SK-N-SH (cell line): Measurements from ENCODE around the gene MBNL2. TPM values are rescaled to one million over a fixed set of nuclear protein-coding genes. Genes with fewer than 3 reads are reported as not detected.

Experiments
- CTCF ChIA-PET: fragments of 300-600, 350-600 bp; formaldehyde crosslinking; extraction: SDS; loops from one replicate; lab custom pipeline; 2021; lab: Yijun Ruan, JAX
- POLR2A ChIA-PET: fragments of 350-600 bp; sonication (Branson Sonifier 250); formaldehyde crosslinking; extraction: SDS; loops from one replicate; lab custom pipeline; 2020; ENCODE audit warnings: antibody characterized with exemption, inconsistent platforms; lab: Yijun Ruan, JAX
- DNase-seq: peaks from one replicate; pipeline ENCODE4 v3.0.0; 2012
- H2AFZ ChIP-seq: fragments of 200-600 bp; sonication (generic); 2 replicates; pipeline ENCODE4 v1.8.1; 2016; ENCODE audit warnings: antibody characterized with exemption, mild to moderate bottlenecking, low read depth
- H3F3A ChIP-seq: fragments of 200-600 bp; sonication (generic); replicated peaks from 2 replicates; pipeline ENCODE3; 2016; ENCODE audit warnings: antibody characterized with exemption, mild to moderate bottlenecking; ENCODE audit not compliant: insufficient read depth
- H3K27ac ChIP-seq, 2 experiments: fragments of 200-500 bp in 1 of 2; fragments of 200-600 bp in 1 of 2; sonication (Bioruptor generic) in 1 of 2; sonication (generic), shearing (Covaris generic) in 1 of 2; 2 replicates each; pipeline versions ENCODE4 v1.5.1 to v1.6.1; 2014 to 2016; ENCODE audit warnings: low read depth in 2 of 2, inconsistent platforms in 1 of 2, low read length in 1 of 2, mild to moderate bottlenecking in 1 of 2, mixed read lengths in 1 of 2
- H3K27me3 ChIP-seq: fragments of 200-600 bp; sonication (generic), shearing (Covaris generic); 2 replicates; pipeline ENCODE4 v1.6.1; 2016; ENCODE audit warnings: mixed run types; ENCODE audit not compliant: insufficient read depth
- H3K36me3 ChIP-seq, 2 experiments: fragments of 200-500 bp in 1 of 2; fragments of 200-600 bp in 1 of 2; sonication (Bioruptor generic) in 1 of 2; sonication (generic) in 1 of 2; replicated peaks in 1 of 2; 2 replicates each; pipeline versions ENCODE3 to v1.5.1; 2014 to 2016; ENCODE audit warnings: low read length in 1 of 2, mild to moderate bottlenecking in 1 of 2; ENCODE audit not compliant: insufficient read depth in 2 of 2, control insufficient read depth in 1 of 2
- H3K4me1 ChIP-seq, 2 experiments: fragments of 200-500 bp in 1 of 2; fragments of 200-600 bp in 1 of 2; sonication (Bioruptor generic) in 1 of 2; sonication (generic), shearing (Covaris generic) in 1 of 2; 2 replicates each; pipeline versions ENCODE4 v1.5.1 to v1.6.1; 2014 to 2016; ENCODE audit warnings: low read depth in 1 of 2, low read length in 1 of 2, mixed run types in 1 of 2; ENCODE audit not compliant: insufficient read depth in 2 of 2, control insufficient read depth in 1 of 2
- H3K4me2 ChIP-seq: fragments of 200-600 bp; sonication (generic), shearing (Covaris generic); 2 replicates; pipeline ENCODE4 v1.6.1; 2017; ENCODE audit warnings: mixed run types
- H3K4me3 ChIP-seq, 2 experiments: fragments of 200-500 bp in 1 of 2; fragments of 200-600 bp in 1 of 2; sonication (Bioruptor generic) in 1 of 2; sonication (generic), shearing (Covaris generic) in 1 of 2; 2 replicates each; pipeline versions ENCODE4 v1.5.1 to v1.8.1; 2014 to 2016; ENCODE audit warnings: low read depth in 2 of 2, inconsistent platforms in 1 of 2, low read length in 1 of 2, mild to moderate bottlenecking in 1 of 2, mixed read lengths in 1 of 2, moderate library complexity in 1 of 2
- H3K79me2 ChIP-seq: fragments of 200-600 bp; sonication (generic); 2 replicates; pipeline ENCODE4 v1.8.1; 2017; ENCODE audit warnings: mild to moderate bottlenecking; ENCODE audit not compliant: insufficient read depth
- H3K9ac ChIP-seq: fragments of 200-600 bp; sonication (generic); 2 replicates; pipeline ENCODE4 v1.6.1; 2017; ENCODE audit warnings: mixed run types
- H3K9me2 ChIP-seq: fragments of 200-600 bp; sonication (generic); 2 replicates; pipeline ENCODE4 v1.6.1; 2017; ENCODE audit warnings: mixed run types
- H3K9me3 ChIP-seq: fragments of 200-600 bp; sonication (generic); 2 replicates; pipeline ENCODE4 v1.6.1; 2017; ENCODE audit warnings: mixed run types, mild to moderate bottlenecking, moderate library complexity
- H4K20me1 ChIP-seq: fragments of 200-600 bp; sonication (generic); 2 replicates; pipeline ENCODE4 v1.6.1; 2017; ENCODE audit warnings: mild to moderate bottlenecking, mixed run types; ENCODE audit not compliant: insufficient read depth
- CHD2 ChIP-seq: fragments of 150-350 bp; IDR thresholded peaks from 2 replicates; pipeline ENCODE4 v1.6.1; 2018; ENCODE audit warnings: low read length; ENCODE audit not compliant: partially characterized antibody
- ELF1 ChIP-seq: IDR thresholded peaks from 2 replicates; pipeline ENCODE4 v1.4.0; 2012
- EP300 ChIP-seq, 2 experiments: IDR thresholded peaks; 2 replicates each; pipeline versions ENCODE4 v1.4.0 to v1.6.1; 2012; ENCODE audit warnings: borderline replicate concordance in 1 of 2, low read depth in 1 of 2, low read length in 1 of 2
- EZH2phosphoT487 ChIP-seq: fragments of 200-600 bp; sonication (generic); IDR thresholded peaks from 2 replicates; pipeline ENCODE4 v1.6.1; 2017; ENCODE audit warnings: low read depth, mixed run types, mild to moderate bottlenecking, antibody characterized with exemption, moderate library complexity, borderline replicate concordance
- FOXM1 ChIP-seq: IDR thresholded peaks from 2 replicates; pipeline ENCODE4 v1.4.0; 2012; ENCODE audit warnings: low read depth, mild to moderate bottlenecking
- GABPA ChIP-seq: IDR thresholded peaks from 2 replicates; pipeline ENCODE4 v1.4.0; 2012; ENCODE audit warnings: low read depth, mild to moderate bottlenecking
- GATA2 ChIP-seq: sonication (generic); formaldehyde crosslinking; IDR thresholded peaks from 2 replicates; pipeline ENCODE4 v1.5.0; 2020; ENCODE audit warnings: mild to moderate bottlenecking, missing genetic modification reagents
- JUND ChIP-seq: IDR thresholded peaks from 2 replicates; pipeline ENCODE4 v1.4.0; 2012
- MAX ChIP-seq: IDR thresholded peaks from 2 replicates; pipeline ENCODE4 v1.4.0; 2012; ENCODE audit warnings: low read depth
- MXI1 ChIP-seq: IDR thresholded peaks from 2 replicates; pipeline ENCODE4 v1.6.1; 2012; ENCODE audit warnings: mild to moderate bottlenecking, low read depth, low read length, improper control_type of control experiment
- NFIC ChIP-seq: IDR thresholded peaks from 2 replicates; pipeline ENCODE4 v1.4.0; 2012; ENCODE audit warnings: borderline replicate concordance
- NRF1 ChIP-seq: IDR thresholded peaks from 2 replicates; pipeline ENCODE4 v1.6.1; 2012; ENCODE audit warnings: low read depth, mild to moderate bottlenecking, low read length
- POLR2AphosphoS5 ChIP-seq: IDR thresholded peaks from 2 replicates; pipeline ENCODE4 v1.6.1; 2012; ENCODE audit warnings: low read depth, low read length
- RCOR1 ChIP-seq: fragments of 150-350 bp; IDR thresholded peaks from 2 replicates; pipeline ENCODE4 v1.6.1; 2017; ENCODE audit warnings: antibody characterized with exemption, low read length
- RFX5 ChIP-seq: IDR thresholded peaks from 2 replicates; pipeline ENCODE4 v1.6.1; 2012; ENCODE audit warnings: mild to moderate bottlenecking, improper control_type of control experiment, low read length
- RXRA ChIP-seq: IDR thresholded peaks from 2 replicates; pipeline ENCODE4 v1.4.0; 2012; ENCODE audit warnings: low read depth, mild to moderate bottlenecking, borderline replicate concordance
- SMC3 ChIP-seq: IDR thresholded peaks from 2 replicates; pipeline ENCODE4 v1.6.1; 2012; ENCODE audit warnings: low read depth, low read length, improper control_type of control experiment
- TAF1 ChIP-seq: IDR thresholded peaks from 2 replicates; pipeline ENCODE4 v1.6.1; 2012; ENCODE audit warnings: low read depth, mild to moderate bottlenecking, low read length, moderate library complexity, borderline replicate concordance
- WGBS: methylation state at CpG from one replicate; pipeline ENCODE4 v1.1.6; 2017; ENCODE audit warnings: low lambda C conversion rate; 5-methylcytosine and 5-hydroxymethylcytosine counted together
- polyA plus RNA-seq, 3 experiments: library from polyadenylated mRNA; depleted of rRNA; stranded (reverse); fragments of >200 nt; gene quantifications; 2 replicates each; pipeline ENCODE4 v1.2.3, GENCODE V29; 2012
- TF ChIP-seq, protein P1 (sequence below): IDR thresholded peaks from 2 replicates; pipeline ENCODE4 v1.4.0; 2012; ENCODE audit warnings: low read depth, borderline replicate concordance
- TF ChIP-seq, protein P2 (sequence below): IDR thresholded peaks from 2 replicates; pipeline ENCODE4 v1.4.0; 2012; ENCODE audit warnings: low read depth, borderline replicate concordance
- TF ChIP-seq, protein P3 (sequence below): IDR thresholded peaks from 2 replicates; pipeline ENCODE4; 2012

The MBNL2 gene
- polyA plus RNA-seq, 1 of the 3 experiments (the other 2 are of a cell fraction), result 24.5 TPM

- Histone ChIP-seq H3F3A (peaks cover 35% of the 10 kb centered on the region), H3K9me2 (no peaks in the 10 kb centered on the region), H3K4me3 (no peak overlapping the region), H3K9ac (no peak overlapping the region), H3K27ac (peak overlapping the region; percentile 94 to 99), H3K4me1 (peaks cover 24 to 44% of the 10 kb centered on the region in 2 experiments), H3K9me3 (no peaks in the 10 kb centered on the region), H3K36me3 (peaks cover 16 to 35% of the 10 kb centered on the region in 2 experiments), H2AFZ (no peak overlapping the region), H3K79me2 (peaks cover 99% of the 10 kb centered on the region), H4K20me1 (no peaks in the 10 kb centered on the region), H3K4me2 (no peak overlapping the region), H3K27me3 (no peaks in the 10 kb centered on the region)
- DNase-seq, result no peak
- ChIA-PET POLR2A (interaction anchor here (1.5 kb wide), 1 partner anchor 79 kb away, joined by 3 read pairs; the partner anchor contains the start of gene MBNL2), CTCF (interaction anchor here (1.0 to 5.3 kb wide), 5 partner anchors 9 to 192 kb away, joined by 3 to 27 read pairs (median 8); partner anchors contain the start of gene MBNL2)
- WGBS, result 84% methylated on average over 7 of the region's 8 CpGs
- TF ChIP-seq TAF1 (no peak), RXRA (no peak), POLR2AphosphoS5 (no peak), GABPA (no peak), GATA2 (no peak), RFX5 (peak; percentile 89)
Observed at GRCh38 chr13:97301382-97302095, 79.4 kb downstream of the MBNL2 start.

- H3K27me3 ChIP-seq, result no peaks in the 10 kb centered on the region
- POLR2A ChIA-PET, result no interaction called here
- CTCF ChIA-PET, result interaction anchor here (1.0 to 5.3 kb wide), 4 partner anchors 21 to 193 kb away, joined by 3 to 27 read pairs (median 7); partner anchors contain the start of gene MBNL2
- H3K4me1 ChIP-seq, result peaks cover 23 to 49% of the 10 kb centered on the region in 2 experiments
- no peak overlapping the region for H3K4me2 ChIP-seq
- H3K4me3 ChIP-seq, result no peak overlapping the region
- H2AFZ ChIP-seq, result no peak overlapping the region
- H3K79me2 ChIP-seq, result peaks cover 97% of the 10 kb centered on the region
- no peaks in the 10 kb centered on the region for H3K9me3 ChIP-seq
- no peak overlapping the region; the same call in 1 of the 2 replicates for H3K9ac ChIP-seq
- peak overlapping the region; percentile 94 to 99; a peak in 2 of 4 replicates for H3K27ac ChIP-seq
- 100% methylated on average over 3 of the region's 3 CpGs for WGBS
- H4K20me1 ChIP-seq, result no peaks in the 10 kb centered on the region
- no peak for TF ChIP-seq NFIC
- no peak for TF ChIP-seq SMC3
- TF ChIP-seq JUND, result no peak
- TF ChIP-seq RFX5, result no peak
- TF ChIP-seq MAX, result no peak
- TF ChIP-seq EP300 (IDR thresholded peaks at IDR 0.05; ENCODE audit: borderline replicate concordance in 1 of 2, low read depth in 1 of 2, low read length in 1 of 2), result no peak
- no peak for TF ChIP-seq MXI1
- TF ChIP-seq, protein P1, sequence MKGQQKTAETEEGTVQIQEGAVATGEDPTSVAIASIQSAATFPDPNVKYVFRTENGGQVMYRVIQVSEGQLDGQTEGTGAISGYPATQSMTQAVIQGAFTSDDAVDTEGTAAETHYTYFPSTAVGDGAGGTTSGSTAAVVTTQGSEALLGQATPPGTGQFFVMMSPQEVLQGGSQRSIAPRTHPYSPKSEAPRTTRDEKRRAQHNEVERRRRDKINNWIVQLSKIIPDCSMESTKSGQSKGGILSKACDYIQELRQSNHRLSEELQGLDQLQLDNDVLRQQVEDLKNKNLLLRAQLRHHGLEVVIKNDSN, result no peak
- TF ChIP-seq ELF1, result no peak
- no peak for TF ChIP-seq NRF1
- no peak for TF ChIP-seq TAF1
- TF ChIP-seq, protein P2, sequence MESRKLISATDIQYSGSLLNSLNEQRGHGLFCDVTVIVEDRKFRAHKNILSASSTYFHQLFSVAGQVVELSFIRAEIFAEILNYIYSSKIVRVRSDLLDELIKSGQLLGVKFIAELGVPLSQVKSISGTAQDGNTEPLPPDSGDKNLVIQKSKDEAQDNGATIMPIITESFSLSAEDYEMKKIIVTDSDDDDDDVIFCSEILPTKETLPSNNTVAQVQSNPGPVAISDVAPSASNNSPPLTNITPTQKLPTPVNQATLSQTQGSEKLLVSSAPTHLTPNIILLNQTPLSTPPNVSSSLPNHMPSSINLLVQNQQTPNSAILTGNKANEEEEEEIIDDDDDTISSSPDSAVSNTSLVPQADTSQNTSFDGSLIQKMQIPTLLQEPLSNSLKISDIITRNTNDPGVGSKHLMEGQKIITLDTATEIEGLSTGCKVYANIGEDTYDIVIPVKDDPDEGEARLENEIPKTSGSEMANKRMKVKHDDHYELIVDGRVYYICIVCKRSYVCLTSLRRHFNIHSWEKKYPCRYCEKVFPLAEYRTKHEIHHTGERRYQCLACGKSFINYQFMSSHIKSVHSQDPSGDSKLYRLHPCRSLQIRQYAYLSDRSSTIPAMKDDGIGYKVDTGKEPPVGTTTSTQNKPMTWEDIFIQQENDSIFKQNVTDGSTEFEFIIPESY, result no peak
- TF ChIP-seq GABPA, result no peak
- no peak for TF ChIP-seq CHD2
- no peak for TF ChIP-seq GATA2
- no peak for TF ChIP-seq FOXM1
- no peak for TF ChIP-seq RCOR1
- TF ChIP-seq, protein P3, sequence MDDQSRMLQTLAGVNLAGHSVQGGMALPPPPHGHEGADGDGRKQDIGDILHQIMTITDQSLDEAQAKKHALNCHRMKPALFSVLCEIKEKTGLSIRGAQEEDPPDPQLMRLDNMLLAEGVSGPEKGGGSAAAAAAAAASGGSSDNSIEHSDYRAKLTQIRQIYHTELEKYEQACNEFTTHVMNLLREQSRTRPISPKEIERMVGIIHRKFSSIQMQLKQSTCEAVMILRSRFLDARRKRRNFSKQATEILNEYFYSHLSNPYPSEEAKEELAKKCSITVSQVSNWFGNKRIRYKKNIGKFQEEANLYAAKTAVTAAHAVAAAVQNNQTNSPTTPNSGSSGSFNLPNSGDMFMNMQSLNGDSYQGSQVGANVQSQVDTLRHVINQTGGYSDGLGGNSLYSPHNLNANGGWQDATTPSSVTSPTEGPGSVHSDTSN, result no peak
- TF ChIP-seq EZH2phosphoT487, result no peak
- TF ChIP-seq POLR2AphosphoS5, result no peak
- TF ChIP-seq, all 33 proteins: peak for 0
- no peak for DNase-seq
- Histone ChIP-seq H3K9me2 (no peaks in the 10 kb centered on the region), H3K36me3 (peaks cover 13 to 33% of the 10 kb centered on the region in 2 experiments), H3F3A (peaks cover 37% of the 10 kb centered on the region)
Observed at GRCh38 chr13:97302611-97303010, 80.5 kb downstream of the MBNL2 start.
